Measurements from ENCODE around the gene REEP6. TPM values are rescaled to one million over a fixed set of nuclear protein-coding genes. Genes with fewer than 3 reads are reported as not detected.

The REEP6 gene
- total RNA-seq, 1 experiment from 2014 or later, result 10.5 TPM

GRCh38 chr19:1460033-1460995 is 30.7 kb upstream of the REEP6 start:
- Histone ChIP-seq H3K18ac (ENCODE audit: insufficient read length, low read depth, low read length) (no peak overlapping the region), H3K9me3 (ENCODE audit: control insufficient read depth, low read depth, low read length) (no peaks in the 10 kb centered on the region), H3K56ac (ENCODE audit: insufficient read length, low read depth, low read length) (no peak overlapping the region), H2BK120ac (ENCODE audit: low read depth, low read length, poor library complexity, severe bottlenecking) (no peak overlapping the region), H3T11ph (ENCODE audit: low read length) (no peak overlapping the region), H2AFZ (ENCODE audit: low read length) (no peak overlapping the region), H3K23ac (ENCODE audit: insufficient read length, low read depth, low read length) (no peak overlapping the region), H2BK15ac (ENCODE audit: low read depth, low read length) (no peak overlapping the region), H2BK20ac (ENCODE audit: low read depth, low read length, poor library complexity, severe bottlenecking) (no peak overlapping the region), H3K27ac (ENCODE audit: insufficient read length, low read depth, low read length) (no peak overlapping the region), H3K4me2 (ENCODE audit: insufficient read depth, insufficient read length, low read length) (no peak overlapping the region), H3K4me1 (ENCODE audit: insufficient read depth, low read length) (no peaks in the 10 kb centered on the region), H3K9ac (ENCODE audit: extremely low read depth, insufficient read length, low read length) (no peak overlapping the region), H3K27me3 (ENCODE audit: insufficient read depth, low read length) (peaks cover 10% of the 10 kb centered on the region; the same call in 1 of the 2 replicates), H4K20me1 (ENCODE audit: control insufficient read depth, insufficient read depth, insufficient read length) (no peaks in the 10 kb centered on the region), H3K4ac (ENCODE audit: low read depth, low read length) (no peak overlapping the region), H2BK5ac (ENCODE audit: insufficient read length, low read length) (no peak overlapping the region), H3K23me2 (ENCODE audit: insufficient read length, low read depth, low read length, poor library complexity, severe bottlenecking) (no peaks in the 10 kb centered on the region), H2AK5ac (ENCODE audit: insufficient read length, low read length) (no peak overlapping the region), H4K8ac (replicated peaks; ENCODE audit: insufficient read length, low read depth, low read length) (no peak overlapping the region), H3K14ac (ENCODE audit: insufficient read depth, low read length) (no peak overlapping the region; the same call in 1 of the 2 replicates), H4K91ac (ENCODE audit: insufficient read length, low read depth, low read length) (no peak overlapping the region), H2BK12ac (ENCODE audit: insufficient read length, low read depth, low read length) (no peak overlapping the region), H3K79me2 (ENCODE audit: insufficient read depth, low read length) (no peaks in the 10 kb centered on the region), H3K79me1 (ENCODE audit: insufficient read depth, low read depth, low read length, poor library complexity, severe bottlenecking) (no peaks in the 10 kb centered on the region), H4K5ac (ENCODE audit: insufficient read length, low read depth, low read length) (no peak overlapping the region)
- H3K9me3 Mint-ChIP-seq, result no peaks in the 10 kb centered on the region
- peaks cover 3 to 4% of the 10 kb centered on the region in 2 experiments for H3K4me1 Mint-ChIP-seq
- no peak for DNase-seq
- H3K27me3 Mint-ChIP-seq (ENCODE audit: low read depth), result peaks cover 68% of the 10 kb centered on the region
- H3K36me3 Mint-ChIP-seq (ENCODE audit: insufficient read depth in 1 of 3, low read depth in 3 of 3), result peaks cover 0 to 13% (median 5%) of the 10 kb centered on the region in 3 experiments; a peak in 2 of 7 replicates
- H3K27ac Mint-ChIP-seq, result no peak overlapping the region
- no peak for TF ChIP-seq CTCF (conservative IDR thresholded peaks at IDR 0.05)
- no CpG with 5 or more reads among the region's 36 CpGs for WGBS (ENCODE audit: extremely low coverage, insufficient read length, low lambda C conversion rate)
- no peak overlapping the region for H3K4me3 Mint-ChIP-seq
